Measurements from ENCODE around the gene BANP.
"Not testable (repeated sequence)": the region's sequence is repeated elsewhere in the genome, so short reads cannot be mapped to it uniquely, and the experiment has no call there.

Gene BANP

GRCh38 chr16:88087517-88087877 is 136.3 kb downstream of the BANP start:
- Histone ChIP-seq H3K36me3 (ENCODE audit: control insufficient read depth, insufficient read depth, low read length) (peaks cover 3% of the 10 kb centered on the region; the same call in 1 of the 2 replicates), H3K4me3 (ENCODE audit: low read length) (no peak overlapping the region), H3K27me3 (ENCODE audit: control insufficient read depth, insufficient read depth, low read length) (no peaks in the 10 kb centered on the region), H3K27ac (ENCODE audit: low read length) (no peak overlapping the region), H3K4me1 (ENCODE audit: control insufficient read depth, insufficient read depth, low read length) (0 out of 2 replicates have a peak, but pooled peaks cover 3% of the 10 kb centered on the region), H3K9me3 (ENCODE audit: control insufficient read depth, insufficient read depth, low read length) (no peaks in the 10 kb centered on the region)
- DNase-seq (ENCODE audit: low read depth, low spot score), result no peak
- no CpG with 5 or more reads among the region's 16 CpGs for WGBS (ENCODE audit: insufficient coverage, insufficient read length)

- Histone ChIP-seq H3K27ac (ENCODE audit: low read length) (no peak overlapping the region), H3K4me3 (ENCODE audit: low read length) (no peak overlapping the region), H3K36me3 (ENCODE audit: control insufficient read depth, insufficient read depth, low read length) (no peaks in the 10 kb centered on the region), H3K4me1 (ENCODE audit: control insufficient read depth, insufficient read depth, low read length) (0 out of 2 replicates have a peak, but pooled peaks cover 3% of the 10 kb centered on the region), H3K9me3 (ENCODE audit: control insufficient read depth, insufficient read depth, low read length) (no peaks in the 10 kb centered on the region), H3K27me3 (ENCODE audit: control insufficient read depth, insufficient read depth, low read length) (no peaks in the 10 kb centered on the region)
- no peak for DNase-seq (ENCODE audit: low read depth, low spot score)
- no CpG with 5 or more reads among the region's 20 CpGs for WGBS (ENCODE audit: insufficient coverage, insufficient read length)
These were observed 136.9 kb downstream of the BANP start for GRCh38 chr16:88088161-88088581.

- H3K4me1 ChIP-seq (ENCODE audit: control insufficient read depth, insufficient read depth, low read length); H3K36me3 ChIP-seq (ENCODE audit: control insufficient read depth, insufficient read depth, low read length); DNase-seq (ENCODE audit: low read depth, low spot score); H3K27me3 ChIP-seq (ENCODE audit: control insufficient read depth, insufficient read depth, low read length); H3K4me3 ChIP-seq (ENCODE audit: low read length); H3K9me3 ChIP-seq (ENCODE audit: control insufficient read depth, insufficient read depth, low read length); H3K27ac ChIP-seq (ENCODE audit: low read length): not testable (repeated sequence)
- WGBS (ENCODE audit: insufficient coverage, insufficient read length), result no CpG with 5 or more reads among the region's 10 CpGs
These were observed 137.4 kb downstream of the BANP start for GRCh38 chr16:88088611-88089010.

GRCh38 chr16:88089071-88089470 is 137.8 kb downstream of the BANP start:
- H3K27ac ChIP-seq (ENCODE audit: low read length); DNase-seq (ENCODE audit: low read depth, low spot score); H3K27me3 ChIP-seq (ENCODE audit: control insufficient read depth, insufficient read depth, low read length); H3K4me3 ChIP-seq (ENCODE audit: low read length); H3K9me3 ChIP-seq (ENCODE audit: control insufficient read depth, insufficient read depth, low read length); H3K36me3 ChIP-seq (ENCODE audit: control insufficient read depth, insufficient read depth, low read length); H3K4me1 ChIP-seq (ENCODE audit: control insufficient read depth, insufficient read depth, low read length): not testable (repeated sequence)
- no CpG with 5 or more reads among the region's 15 CpGs for WGBS (ENCODE audit: insufficient coverage, insufficient read length)

- not testable (repeated sequence) for H3K9me3 ChIP-seq (ENCODE audit: control insufficient read depth, insufficient read depth, low read length); H3K27ac ChIP-seq (ENCODE audit: low read length); H3K4me1 ChIP-seq (ENCODE audit: control insufficient read depth, insufficient read depth, low read length); H3K36me3 ChIP-seq (ENCODE audit: control insufficient read depth, insufficient read depth, low read length); DNase-seq (ENCODE audit: low read depth, low spot score); H3K4me3 ChIP-seq (ENCODE audit: low read length); H3K27me3 ChIP-seq (ENCODE audit: control insufficient read depth, insufficient read depth, low read length)
- no CpG with 5 or more reads among the region's 23 CpGs for WGBS (ENCODE audit: insufficient coverage, insufficient read length)
These were observed 138.6 kb downstream of the BANP start for GRCh38 chr16:88089632-88090376.

GRCh38 chr16:88090377-88091175 is 139.3 kb downstream of the BANP start:
- H3K27me3 ChIP-seq (ENCODE audit: control insufficient read depth, insufficient read depth, low read length); DNase-seq (ENCODE audit: low read depth, low spot score); H3K4me1 ChIP-seq (ENCODE audit: control insufficient read depth, insufficient read depth, low read length); H3K36me3 ChIP-seq (ENCODE audit: control insufficient read depth, insufficient read depth, low read length); H3K27ac ChIP-seq (ENCODE audit: low read length); H3K4me3 ChIP-seq (ENCODE audit: low read length); H3K9me3 ChIP-seq (ENCODE audit: control insufficient read depth, insufficient read depth, low read length): not testable (repeated sequence)
- no CpG with 5 or more reads among the region's 38 CpGs for WGBS (ENCODE audit: insufficient coverage, insufficient read length)

GRCh38 chr16:88091221-88091971 is 140.2 kb downstream of the BANP start:
- not testable (repeated sequence) for H3K27ac ChIP-seq (ENCODE audit: low read length); H3K9me3 ChIP-seq (ENCODE audit: control insufficient read depth, insufficient read depth, low read length); H3K27me3 ChIP-seq (ENCODE audit: control insufficient read depth, insufficient read depth, low read length); H3K4me3 ChIP-seq (ENCODE audit: low read length); DNase-seq (ENCODE audit: low read depth, low spot score); H3K36me3 ChIP-seq (ENCODE audit: control insufficient read depth, insufficient read depth, low read length); H3K4me1 ChIP-seq (ENCODE audit: control insufficient read depth, insufficient read depth, low read length)
- WGBS (ENCODE audit: insufficient coverage, insufficient read length), result no CpG with 5 or more reads among the region's 35 CpGs

GRCh38 chr16:88091972-88092302 is 140.7 kb downstream of the BANP start:
- not testable (repeated sequence) for H3K27ac ChIP-seq (ENCODE audit: low read length); H3K4me1 ChIP-seq (ENCODE audit: control insufficient read depth, insufficient read depth, low read length); H3K9me3 ChIP-seq (ENCODE audit: control insufficient read depth, insufficient read depth, low read length); H3K36me3 ChIP-seq (ENCODE audit: control insufficient read depth, insufficient read depth, low read length); H3K4me3 ChIP-seq (ENCODE audit: low read length); H3K27me3 ChIP-seq (ENCODE audit: control insufficient read depth, insufficient read depth, low read length); DNase-seq (ENCODE audit: low read depth, low spot score)
- no CpG with 5 or more reads among the region's 9 CpGs for WGBS (ENCODE audit: insufficient coverage, insufficient read length)

GRCh38 chr16:88092791-88093555 is 141.7 kb downstream of the BANP start:
- H3K27ac ChIP-seq (ENCODE audit: low read length); H3K9me3 ChIP-seq (ENCODE audit: control insufficient read depth, insufficient read depth, low read length); H3K27me3 ChIP-seq (ENCODE audit: control insufficient read depth, insufficient read depth, low read length); H3K4me3 ChIP-seq (ENCODE audit: low read length); DNase-seq (ENCODE audit: low read depth, low spot score); H3K36me3 ChIP-seq (ENCODE audit: control insufficient read depth, insufficient read depth, low read length); H3K4me1 ChIP-seq (ENCODE audit: control insufficient read depth, insufficient read depth, low read length): not testable (repeated sequence)
- WGBS (ENCODE audit: insufficient coverage, insufficient read length), result no CpG with 5 or more reads among the region's 34 CpGs

All from iPS DF 6.9 (cell line).